ENCODE data around the gene TRIM16. TPM values are rescaled to one million over a fixed set of nuclear protein-coding genes. Genes with fewer than 3 reads are reported as not detected.
"Not testable (repeated sequence)": the region's sequence is repeated elsewhere in the genome, so short reads cannot be mapped to it uniquely, and the experiment has no call there.

Gene TRIM16
- total RNA-seq, 1 donor from 2014 or later = 37.1 TPM

- not testable (repeated sequence) for DNase-seq (ENCODE audit: low spot score)
These were observed 64.6 kb downstream of the TRIM16 start, which contains the start of gene FBXW10B for GRCh38 chr17:15619331-15620058. Gene FBXW10B, minus strand, starts transcription at chr17:15619704. Its CDS starts 192 bp downstream, at chr17:15619512.

GRCh38 chr17:15616828-15617227, 67.3 kb downstream of the TRIM16 start:
- not testable (repeated sequence) for DNase-seq (ENCODE audit: low spot score)

GRCh38 chr17:15615850-15616249, 68.3 kb downstream of the TRIM16 start:
- not testable (repeated sequence) for DNase-seq (ENCODE audit: low spot score)

DNA sequence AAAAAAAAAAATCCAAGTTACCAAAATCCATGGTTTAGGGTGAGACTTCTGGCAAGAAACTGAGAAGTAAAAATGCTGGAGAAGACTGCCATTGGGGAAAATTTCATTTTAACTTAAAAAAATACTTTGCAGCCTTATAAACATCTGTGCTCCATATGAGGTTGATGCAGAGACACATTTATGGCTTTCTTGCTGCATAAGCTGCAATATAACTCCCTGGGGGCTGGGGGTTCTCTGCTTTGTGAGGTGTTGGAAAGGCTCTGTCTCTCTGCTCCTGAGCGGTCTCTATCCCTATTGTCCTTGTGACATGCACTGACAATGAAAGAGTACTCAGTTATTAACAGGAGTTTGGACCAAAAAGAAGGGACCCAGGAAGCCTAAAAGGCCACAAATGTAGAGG, 71.0 kb downstream of the TRIM16 start:
- not testable (repeated sequence) for DNase-seq (ENCODE audit: low spot score)

DNA sequence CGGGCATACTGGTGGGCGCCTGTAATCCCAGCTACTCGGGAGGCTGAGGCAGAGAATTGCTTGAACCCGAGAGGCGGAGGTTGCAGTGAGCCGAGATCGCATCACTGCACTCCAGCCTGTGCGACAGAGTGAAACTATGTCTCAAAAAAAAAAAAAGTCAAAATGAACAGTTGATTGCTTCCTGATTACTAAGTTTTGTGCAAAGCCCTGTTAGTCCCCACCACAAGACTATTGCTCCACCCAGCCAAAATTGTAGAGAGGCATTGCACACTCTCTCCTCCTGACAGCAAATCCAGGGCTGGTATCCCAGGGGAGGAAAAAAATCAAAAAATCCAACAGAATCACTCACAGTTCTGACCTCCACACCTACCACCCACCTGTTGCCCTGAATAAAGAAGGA, 91.2 kb downstream of the TRIM16 start:
- DNase-seq (ENCODE audit: low spot score) = not testable (repeated sequence)

GRCh38 chr17:15591986-15592385, 92.1 kb downstream of the TRIM16 start:
- not testable (repeated sequence) for DNase-seq (ENCODE audit: low spot score)

DNA sequence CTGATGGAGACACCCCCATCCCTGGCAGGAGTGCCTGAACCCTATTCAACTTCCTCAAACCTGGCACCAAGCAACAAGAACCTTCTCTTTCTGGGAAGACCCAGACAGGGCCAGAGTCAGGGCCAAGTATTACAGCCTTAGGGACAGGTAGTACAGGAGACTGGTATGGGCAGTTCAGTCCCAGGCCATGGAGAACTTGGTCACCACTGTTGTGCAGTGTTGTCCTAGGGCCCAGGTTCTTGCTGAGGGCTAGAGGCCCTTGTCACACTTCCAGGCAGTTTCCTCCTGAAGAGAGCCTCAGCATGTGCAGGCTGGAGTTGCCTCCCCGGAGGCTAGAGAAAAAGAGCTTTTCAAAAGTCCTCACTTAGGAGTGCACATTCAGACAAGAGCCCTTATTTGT, 93.3 kb downstream of the TRIM16 start:
- not testable (repeated sequence) for DNase-seq (ENCODE audit: low spot score)

DNA sequence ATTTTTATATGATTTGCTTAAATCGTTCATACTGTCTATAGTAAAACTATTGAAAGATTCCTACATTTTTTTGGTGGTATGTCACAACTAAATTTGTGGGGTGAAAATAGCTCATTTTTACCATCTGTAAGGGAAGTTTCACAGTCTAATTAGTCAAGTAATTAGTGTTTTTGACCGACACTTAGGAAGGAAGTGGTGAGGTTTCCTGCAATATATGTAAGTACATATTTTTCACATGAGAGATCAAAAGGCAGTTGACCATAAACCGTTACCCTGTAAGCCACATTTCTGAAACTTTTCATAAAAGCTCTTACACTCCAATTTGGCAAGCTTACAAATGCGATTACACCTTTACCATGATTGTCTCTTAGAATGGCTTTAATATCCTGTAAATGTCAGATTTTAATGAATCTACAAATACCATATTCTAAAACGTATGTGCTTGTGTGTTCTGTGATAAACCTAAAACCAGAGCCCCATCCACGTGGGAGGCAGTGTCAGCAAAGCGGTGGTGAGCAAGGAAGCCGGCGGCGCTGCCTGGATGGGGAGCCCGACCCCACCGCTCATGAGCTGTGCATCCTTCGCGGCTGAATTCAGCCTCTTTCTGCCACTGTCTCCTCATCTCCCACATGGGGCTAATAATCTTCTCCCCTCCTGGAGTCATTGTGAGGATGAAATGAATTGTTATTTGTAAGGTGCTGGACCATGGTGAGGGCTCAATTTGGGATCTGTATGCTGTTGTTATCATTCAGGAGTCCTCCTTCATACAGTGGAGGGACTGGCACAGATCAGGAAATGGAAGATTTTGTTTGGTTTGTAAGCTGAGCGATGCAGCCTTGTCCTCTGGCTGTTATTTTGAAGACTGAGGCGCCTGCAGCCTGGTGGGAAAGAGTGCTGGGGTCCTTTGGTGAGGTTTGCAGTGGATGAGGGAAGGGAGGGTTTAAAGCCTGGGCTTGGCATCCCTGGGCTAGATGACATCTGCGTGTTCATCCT, 94.3 kb downstream of the TRIM16 start:
- not testable (repeated sequence) for DNase-seq (ENCODE audit: low spot score)

- DNase-seq (ENCODE audit: low spot score) = not testable (repeated sequence)
These were observed 96.1 kb downstream of the TRIM16 start for GRCh38 chr17:15588017-15588416.

- DNase-seq (ENCODE audit: low spot score) = not testable (repeated sequence)
These were observed 100.8 kb downstream of the TRIM16 start for GRCh38 chr17:15583313-15583712.

DNA sequence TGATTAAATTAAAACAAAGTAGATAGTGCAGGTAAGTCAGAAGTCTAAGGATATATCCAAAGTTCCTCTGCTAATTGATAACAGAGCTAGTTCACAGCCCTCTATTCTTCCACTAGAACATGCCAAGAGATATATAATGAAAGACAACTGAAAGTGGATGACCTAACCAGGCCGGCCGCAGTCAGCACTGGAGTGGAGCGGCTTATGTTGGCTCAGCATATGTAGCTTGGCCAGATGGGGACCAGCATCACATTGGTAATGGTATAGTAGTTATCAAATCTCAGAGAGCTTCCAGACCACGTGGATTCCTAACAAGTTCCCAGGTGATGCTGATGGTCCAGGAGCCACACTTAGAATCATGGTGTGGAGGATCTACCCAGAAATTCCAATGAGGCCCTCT, 102.6 kb downstream of the TRIM16 start:
- not testable (repeated sequence) for DNase-seq (ENCODE audit: low spot score)

Other genes with a start within 250 kb of the TRIM16 start
- gene CDRT4, start 216.7 kb downstream of the TRIM16 start, total RNA-seq = 2.8 TPM
- gene TVP23C, start 120.8 kb downstream of the TRIM16 start, total RNA-seq = 15.8 TPM
- 4.4 TPM for gene FBXW10B, start 64.6 kb downstream of the TRIM16 start, total RNA-seq
- 9.4 TPM for gene ZNF286A, start 15.4 kb upstream of the TRIM16 start, total RNA-seq
- gene TBC1D26, start 48.0 kb upstream of the TRIM16 start, total RNA-seq = not detected

Data from mesenteric fat pad (tissue), 1 donor.